Measurements from ENCODE around the gene COL4A2. TPM values are rescaled to one million over a fixed set of nuclear protein-coding genes. Genes with fewer than 3 reads are reported as not detected.
A peak's percentile ranks its signal among the peaks of the same experiment; 100 is the strongest.

The COL4A2 gene
- total RNA-seq, 4 donors from 2014 or later = 75.1 to 322 (median 115) TPM

- Histone ChIP-seq H3K27ac (peak overlapping the region; percentile 62 to 85 (median 80)), H3K4me1 (peaks cover 0 to 65% (median 22%) of the 10 kb centered on the region in 4 donors), H3K4me3 (no peak overlapping the region), H3K36me3 (no peaks in the 10 kb centered on the region), H3K9me3 (no peaks in the 10 kb centered on the region), H3K27me3 (no peaks in the 10 kb centered on the region)
- DNase-seq = no peak
- in situ Hi-C loops (cut with MboI; ENCODE audit: low pct_ligation_motif_present in 1 of 4, low pct_unique_long_range_greater_than_20kb in 1 of 4, low sequenced_read_pairs in 3 of 4) (no loop called here), intact Hi-C loops (cut with DNase I; ENCODE audit: low total_unique reads) (no loop called here)
- TF ChIP-seq POLR2AphosphoS5 (IDR thresholded peaks at IDR 0.05) (no peak), POLR2A (IDR thresholded peaks at IDR 0.05) (no peak), CTCF (IDR thresholded peaks at IDR 0.05) (no peak), EP300 (IDR thresholded peaks at IDR 0.05; ENCODE audit: low read depth) (no peak)
- 75 to 80% methylated on average over 1 to 16 of the region's 16 CpGs for WGBS, 2 donors (ENCODE audit: low coverage in 1 of 2)
These were observed 15.2 kb downstream of the COL4A2 start for GRCh38 chr13:110322126-110322827.

GRCh38 chr13:110322828-110323171 is 15.7 kb downstream of the COL4A2 start:
- in situ Hi-C loops (cut with MboI; ENCODE audit: low pct_ligation_motif_present in 1 of 4, low pct_unique_long_range_greater_than_20kb in 1 of 4, low sequenced_read_pairs in 3 of 4) (no loop called here), intact Hi-C loops (cut with DNase I; ENCODE audit: low total_unique reads) (no loop called here)
- Histone ChIP-seq H3K4me1 (peaks cover 0 to 65% (median 22%) of the 10 kb centered on the region in 4 donors), H3K27me3 (no peaks in the 10 kb centered on the region), H3K36me3 (no peaks in the 10 kb centered on the region), H3K9me3 (no peaks in the 10 kb centered on the region), H3K4me3 (no peak overlapping the region), H3K27ac (peak overlapping the region; percentile 62 to 85 (median 80))
- TF ChIP-seq POLR2AphosphoS5 (IDR thresholded peaks at IDR 0.05) (no peak), EP300 (IDR thresholded peaks at IDR 0.05; ENCODE audit: low read depth) (no peak), POLR2A (IDR thresholded peaks at IDR 0.05) (no peak), CTCF (IDR thresholded peaks at IDR 0.05) (no peak)
- 80 to 83% methylated on average over 1 to 7 of the region's 7 CpGs for WGBS, 2 donors (ENCODE audit: low coverage in 1 of 2)
- no peak for DNase-seq

- peaks cover 0 to 64% (median 22%) of the 10 kb centered on the region in 4 donors for H3K4me1 ChIP-seq
- intact Hi-C loops (cut with DNase I; ENCODE audit: low total_unique reads) (no loop called here), in situ Hi-C loops (cut with MboI; ENCODE audit: low pct_ligation_motif_present in 1 of 4, low pct_unique_long_range_greater_than_20kb in 1 of 4, low sequenced_read_pairs in 3 of 4) (no loop called here)
- TF ChIP-seq EP300 (IDR thresholded peaks at IDR 0.05; ENCODE audit: low read depth) (no peak), POLR2AphosphoS5 (IDR thresholded peaks at IDR 0.05) (no peak), POLR2A (IDR thresholded peaks at IDR 0.05) (no peak), CTCF (IDR thresholded peaks at IDR 0.05) (no peak)
- peak overlapping the region; percentile 62 to 85 (median 80) for H3K27ac ChIP-seq
- 54 to 70% methylated on average over 3 to 8 of the region's 8 CpGs for WGBS, 2 donors (ENCODE audit: low coverage in 1 of 2)
- no peaks in the 10 kb centered on the region for H3K36me3 ChIP-seq
- no peak for DNase-seq
- no peaks in the 10 kb centered on the region for H3K9me3 ChIP-seq
- no peaks in the 10 kb centered on the region for H3K27me3 ChIP-seq
- no peak overlapping the region for H3K4me3 ChIP-seq
These were observed 16.2 kb downstream of the COL4A2 start for GRCh38 chr13:110323172-110323891.

GRCh38 chr13:110324026-110324749 is 17.1 kb downstream of the COL4A2 start:
- no peaks in the 10 kb centered on the region for H3K27me3 ChIP-seq
- no peak overlapping the region for H3K4me3 ChIP-seq
- no peaks in the 10 kb centered on the region for H3K36me3 ChIP-seq
- intact Hi-C loops (cut with DNase I; ENCODE audit: low total_unique reads) (no loop called here), in situ Hi-C loops (cut with MboI; ENCODE audit: low pct_ligation_motif_present in 1 of 4, low pct_unique_long_range_greater_than_20kb in 1 of 4, low sequenced_read_pairs in 3 of 4) (no loop called here)
- DNase-seq = no peak
- TF ChIP-seq EP300 (IDR thresholded peaks at IDR 0.05; ENCODE audit: low read depth) (no peak), CTCF (IDR thresholded peaks at IDR 0.05) (no peak), POLR2A (IDR thresholded peaks at IDR 0.05) (no peak), POLR2AphosphoS5 (IDR thresholded peaks at IDR 0.05) (no peak)
- WGBS, 2 donors (ENCODE audit: low coverage in 1 of 2) = 87% methylated on average over 10 of the region's 10 CpGs; no CpG with 5 or more reads in 1 of the 2 donors
- peak overlapping the region; percentile 62 to 85 (median 80) for H3K27ac ChIP-seq
- no peaks in the 10 kb centered on the region for H3K9me3 ChIP-seq
- H3K4me1 ChIP-seq = peaks cover 0 to 58% (median 21%) of the 10 kb centered on the region in 4 donors

Data from transverse colon (tissue), 4 donors.